ENCODE measurements around the gene PWP2.

Gene PWP2

GRCh38 chr21:44072111-44072510 lies 35.1 kb upstream of the PWP2 start:
- DNase-seq (ENCODE audit: extremely low spot score) = no peak
- ChIA-PET POLR2A (no interaction called here), CTCF (interaction anchor here (3.9 kb wide), 1 partner anchor 12 kb away, joined by 17 read pairs; no protein-coding TSS in a partner anchor)
- no peak for TF ChIP-seq CTCF (IDR thresholded peaks at IDR 0.05; ENCODE audit: control extremely low read depth, extremely low read depth, low read depth, missing control alignments)

- no peak for DNase-seq (ENCODE audit: extremely low spot score)
- TF ChIP-seq CTCF (IDR thresholded peaks at IDR 0.05; ENCODE audit: control extremely low read depth, extremely low read depth, low read depth, missing control alignments) = no peak
- ChIA-PET POLR2A (no interaction called here), CTCF (interaction anchor here (0.7 to 3.9 kb wide), 7 partner anchors 10 to 54 kb away, joined by 3 to 17 read pairs (median 4); no protein-coding TSS in a partner anchor)
Measured at GRCh38 chr21:44074315-44074958, 32.8 kb upstream of the PWP2 start.

DNA sequence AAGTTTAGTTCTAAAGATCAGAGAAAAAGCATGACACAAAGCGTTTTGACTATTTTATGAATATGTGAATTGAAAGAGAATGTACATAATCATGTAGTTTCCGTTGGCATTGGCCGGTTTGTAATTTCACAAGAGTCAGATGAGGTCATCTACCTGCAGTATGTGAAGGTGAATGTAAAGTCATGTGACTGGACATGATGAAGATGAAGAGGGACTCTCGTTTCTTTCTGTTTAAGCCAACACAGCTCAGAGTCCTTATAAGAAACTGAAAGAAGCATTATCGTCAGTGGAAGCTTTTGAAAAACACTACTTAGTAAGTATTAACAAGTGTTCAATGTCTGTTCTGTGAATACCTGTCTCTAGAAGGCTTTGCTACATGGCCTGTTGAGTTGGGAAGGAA lies 30.9 kb upstream of the PWP2 start:
- no peak for TF ChIP-seq CTCF (IDR thresholded peaks at IDR 0.05; ENCODE audit: control extremely low read depth, extremely low read depth, low read depth, missing control alignments)
- DNase-seq (ENCODE audit: extremely low spot score) = no peak
- ChIA-PET POLR2A (interaction anchor here (0.7 kb wide), 1 partner anchor 190 kb away, joined by 3 read pairs; no protein-coding TSS in a partner anchor), CTCF (interaction anchor here (1.4 to 1.6 kb wide), 2 partner anchors 17 to 138 kb away, joined by 3 read pairs; no protein-coding TSS in a partner anchor)

DNA sequence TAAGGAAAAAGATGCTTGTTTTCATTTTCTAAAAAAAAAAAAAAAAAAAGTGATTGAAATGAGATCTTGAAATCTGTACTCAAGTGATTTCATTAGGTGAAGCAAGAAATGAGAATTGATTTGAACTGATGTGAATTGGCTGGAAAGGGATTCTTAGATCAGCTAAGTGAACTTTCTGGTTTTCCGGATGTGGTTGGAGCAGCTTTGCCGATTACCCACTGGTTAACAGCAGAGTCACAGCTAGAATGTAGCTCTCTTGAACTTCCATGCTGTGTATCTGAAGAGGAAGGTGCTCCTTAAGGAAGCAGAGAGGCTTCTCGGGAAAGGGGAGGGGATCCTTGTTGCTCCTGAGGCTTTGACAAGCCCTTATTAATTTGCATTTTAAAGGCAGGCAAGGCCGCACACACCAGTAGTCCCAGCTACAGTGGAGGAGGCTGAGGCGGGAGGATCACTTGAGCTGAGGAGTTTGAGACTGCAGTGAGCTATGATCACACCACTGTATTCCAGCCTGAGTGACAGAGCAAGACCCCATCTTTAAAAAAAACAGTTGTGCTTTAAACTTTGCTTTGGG lies 28.7 kb upstream of the PWP2 start:
- DNase-seq (ENCODE audit: extremely low spot score) = no peak
- TF ChIP-seq CTCF (IDR thresholded peaks at IDR 0.05; ENCODE audit: control extremely low read depth, extremely low read depth, low read depth, missing control alignments) = no peak
- CTCF ChIA-PET = interaction anchor here (0.6 to 2.2 kb wide), 4 partner anchors 11 to 226 kb away, joined by 3 to 7 read pairs (median 3); no protein-coding TSS in a partner anchor
- POLR2A ChIA-PET = no interaction called here

DNA sequence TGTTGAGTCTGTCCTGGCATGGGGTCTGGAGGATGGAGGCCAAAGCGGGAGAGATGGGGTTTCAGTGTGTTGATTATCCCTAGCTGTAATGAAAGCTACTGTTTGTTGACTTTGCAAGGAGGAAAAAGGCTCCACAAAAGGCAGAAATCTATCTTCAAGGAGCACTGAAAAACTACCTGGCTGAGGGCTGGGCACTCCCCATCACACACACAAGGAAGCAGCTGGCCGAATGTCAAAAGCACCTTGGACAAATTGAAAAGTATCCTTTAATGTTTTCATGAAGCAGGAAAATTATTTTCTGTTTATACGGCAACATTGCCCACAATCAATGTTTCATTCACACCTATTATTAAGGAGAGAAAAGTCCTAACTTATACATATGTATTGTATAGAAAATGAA lies 27.8 kb upstream of the PWP2 start:
- DNase-seq (ENCODE audit: extremely low spot score) = no peak
- ChIA-PET CTCF (interaction anchor here (0.9 to 2.2 kb wide), 3 partner anchors 12 to 225 kb away, joined by 3 to 7 read pairs (median 3); no protein-coding TSS in a partner anchor), POLR2A (no interaction called here)
- no peak for TF ChIP-seq CTCF (IDR thresholded peaks at IDR 0.05; ENCODE audit: control extremely low read depth, extremely low read depth, low read depth, missing control alignments)

- ChIA-PET CTCF (no interaction called here), POLR2A (no interaction called here)
- no peak for TF ChIP-seq CTCF (IDR thresholded peaks at IDR 0.05; ENCODE audit: control extremely low read depth, extremely low read depth, low read depth, missing control alignments)
- DNase-seq (ENCODE audit: extremely low spot score) = no peak
Measured at GRCh38 chr21:44079846-44080245, 27.4 kb upstream of the PWP2 start.

All from GM10248 (cell line).